ENCODE results near the gene USP31. TPM values are rescaled to one million over a fixed set of nuclear protein-coding genes. Genes with fewer than 3 reads are reported as not detected.

The USP31 gene
- total RNA-seq, 1 experiment from 2014 or later = 16.1 TPM

- no peaks in the 10 kb centered on the region for H3K23me2 ChIP-seq (ENCODE audit: insufficient read length, low read depth, low read length, poor library complexity, severe bottlenecking)
- Mint-ChIP-seq H3K36me3 (ENCODE audit: insufficient read depth in 1 of 3, low read depth in 3 of 3) (no peaks in the 10 kb centered on the region), H3K9me3 (no peaks in the 10 kb centered on the region; a peak in 1 of 5 replicates), H3K27ac (no peak overlapping the region), H3K27me3 (ENCODE audit: low read depth) (peaks cover 5% of the 10 kb centered on the region; the same call in 1 of the 2 replicates), H3K4me3 (no peak overlapping the region), H3K4me1 (peaks cover 7 to 11% of the 10 kb centered on the region in 2 experiments)
- no peak overlapping the region for H3K23ac ChIP-seq (ENCODE audit: insufficient read length, low read depth, low read length)
- no peak overlapping the region for H2BK5ac ChIP-seq (ENCODE audit: insufficient read length, low read length)
- DNase-seq = no peak
- H3K4ac ChIP-seq (ENCODE audit: low read depth, low read length) = no peak overlapping the region
- no peaks in the 10 kb centered on the region for H3K79me1 ChIP-seq (ENCODE audit: insufficient read depth, low read depth, low read length, poor library complexity, severe bottlenecking)
- H3K56ac ChIP-seq (ENCODE audit: insufficient read length, low read depth, low read length) = no peak overlapping the region
- no peak overlapping the region for H2AK5ac ChIP-seq (ENCODE audit: insufficient read length, low read length)
- no peak overlapping the region for H3K18ac ChIP-seq (ENCODE audit: insufficient read length, low read depth, low read length)
- H4K20me1 ChIP-seq (ENCODE audit: control insufficient read depth, insufficient read depth, insufficient read length) = no peaks in the 10 kb centered on the region
- no peak overlapping the region for H2BK20ac ChIP-seq (ENCODE audit: low read depth, low read length, poor library complexity, severe bottlenecking)
- no peak overlapping the region for H3K27ac ChIP-seq (ENCODE audit: insufficient read length, low read depth, low read length)
- no peaks in the 10 kb centered on the region for H3K9me3 ChIP-seq (ENCODE audit: control insufficient read depth, low read depth, low read length)
- H2BK12ac ChIP-seq (ENCODE audit: insufficient read length, low read depth, low read length) = no peak overlapping the region
- H4K8ac ChIP-seq (replicated peaks; ENCODE audit: insufficient read length, low read depth, low read length) = no peak overlapping the region
- no peak overlapping the region for H3K14ac ChIP-seq (ENCODE audit: insufficient read depth, low read length)
- TF ChIP-seq CTCF (conservative IDR thresholded peaks at IDR 0.05) = no peak
- no peak overlapping the region for H4K91ac ChIP-seq (ENCODE audit: insufficient read length, low read depth, low read length)
- no peak overlapping the region for H2AFZ ChIP-seq (ENCODE audit: low read length)
- H3T11ph ChIP-seq (ENCODE audit: low read length) = no peak overlapping the region
- H3K79me2 ChIP-seq (ENCODE audit: insufficient read depth, low read length) = no peaks in the 10 kb centered on the region
- H3K27me3 ChIP-seq (ENCODE audit: insufficient read depth, low read length) = no peaks in the 10 kb centered on the region
- no peaks in the 10 kb centered on the region for H3K4me1 ChIP-seq (ENCODE audit: insufficient read depth, low read length)
- H2BK15ac ChIP-seq (ENCODE audit: low read depth, low read length) = no peak overlapping the region
- no peak overlapping the region for H3K4me2 ChIP-seq (ENCODE audit: insufficient read depth, insufficient read length, low read length)
- no peak overlapping the region for H2BK120ac ChIP-seq (ENCODE audit: low read depth, low read length, poor library complexity, severe bottlenecking)
- no peak overlapping the region for H3K9ac ChIP-seq (ENCODE audit: extremely low read depth, insufficient read length, low read length)
- H4K5ac ChIP-seq (ENCODE audit: insufficient read length, low read depth, low read length) = no peak overlapping the region
These were observed 26.4 kb upstream of the USP31 start for GRCh38 chr16:23175651-23176050.

Data from H9 (cell line).